Right atrium auricular region (tissue), 2 donors: Measurements from ENCODE around the gene AIRE. TPM values are rescaled to one million over a fixed set of nuclear protein-coding genes. Genes with fewer than 3 reads are reported as not detected.
"Not testable (repeated sequence)": the region's sequence is repeated elsewhere in the genome, so short reads cannot be mapped to it uniquely, and the experiment has no call there.

Source experiments
- DNase-seq: peaks from one replicate; pipeline ENCODE4 v3.0.0-alpha.2; 2019; ENCODE audit warnings: low spot score
- H3K27ac ChIP-seq, 2 donors: fragments of 200-600 bp; sonication (generic); 1 replicate in 1 of 2; 2 replicates in 1 of 2; pipeline ENCODE4 v1.5.1; 2016 to 2019
- H3K27me3 ChIP-seq, 2 donors: fragments of 200-600 bp; sonication (generic); one replicate each; pipeline versions ENCODE4 v1.5.1 to v1.6.0; 2017 to 2019
- H3K36me3 ChIP-seq: fragments of 200-600 bp; sonication (generic); one replicate; pipeline ENCODE4 v1.5.1; 2016
- H3K4me1 ChIP-seq, 2 donors: fragments of 200-600 bp; sonication (generic); one replicate each; pipeline versions ENCODE4 v1.5.1 to v1.6.0; 2017 to 2019
- H3K4me3 ChIP-seq, 2 donors: fragments of 200-600 bp; sonication (generic); 1 replicate in 1 of 2; 2 replicates in 1 of 2; pipeline ENCODE4 v1.5.1; 2017 to 2019; ENCODE audit warnings: mild to moderate bottlenecking in 1 of 2, moderate library complexity in 1 of 2
- H3K9me3 ChIP-seq, 2 donors: fragments of 200-600 bp; sonication (generic); one replicate each; pipeline ENCODE4 v1.5.1; 2019
- total RNA-seq, 2 donors: library from RNA; depleted of rRNA; stranded (reverse); fragments of >200 nt; gene quantifications; one replicate each; pipeline ENCODE4 v1.1.0, GENCODE V29; 2016
- TF ChIP-seq, protein P1 (sequence below), 2 donors: fragments of 200-600 bp; sonication (generic); IDR thresholded peaks; one replicate each; pipeline ENCODE4 v1.5.1; 2019; ENCODE audit warnings: antibody characterized with exemption in 2 of 2

The AIRE gene
- total RNA-seq, 2 donors from 2014 or later, result not detected

DNA sequence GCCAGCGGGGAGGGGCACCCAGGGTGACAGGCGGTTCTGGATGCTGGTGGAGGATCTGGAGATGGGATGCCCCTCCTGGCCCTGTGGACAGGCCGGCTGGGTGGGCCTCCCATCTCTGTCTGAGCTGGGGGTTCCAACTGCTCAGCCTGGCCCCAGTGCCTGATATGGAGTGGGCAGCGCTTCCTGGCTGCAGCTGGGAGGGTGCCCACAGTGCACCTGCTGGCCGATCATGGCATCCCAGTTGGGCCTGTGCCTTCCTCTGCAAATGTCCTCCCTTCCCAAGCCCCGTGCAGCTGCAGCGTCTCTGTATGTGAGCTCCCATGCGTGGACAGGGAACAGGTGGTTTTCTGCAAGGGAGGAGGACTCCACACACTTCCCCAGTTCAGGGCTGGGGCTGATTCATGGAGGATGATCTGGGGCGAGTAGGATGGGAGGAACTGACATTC is 16.3 kb downstream of the AIRE start:
- DNase-seq, result no peak
- H3K27ac ChIP-seq, result no peak overlapping the region
- H3K27me3 ChIP-seq, result no peaks in the 10 kb centered on the region
- no peaks in the 10 kb centered on the region for H3K9me3 ChIP-seq
- H3K36me3 ChIP-seq, result no peaks in the 10 kb centered on the region
- TF ChIP-seq, protein P1, sequence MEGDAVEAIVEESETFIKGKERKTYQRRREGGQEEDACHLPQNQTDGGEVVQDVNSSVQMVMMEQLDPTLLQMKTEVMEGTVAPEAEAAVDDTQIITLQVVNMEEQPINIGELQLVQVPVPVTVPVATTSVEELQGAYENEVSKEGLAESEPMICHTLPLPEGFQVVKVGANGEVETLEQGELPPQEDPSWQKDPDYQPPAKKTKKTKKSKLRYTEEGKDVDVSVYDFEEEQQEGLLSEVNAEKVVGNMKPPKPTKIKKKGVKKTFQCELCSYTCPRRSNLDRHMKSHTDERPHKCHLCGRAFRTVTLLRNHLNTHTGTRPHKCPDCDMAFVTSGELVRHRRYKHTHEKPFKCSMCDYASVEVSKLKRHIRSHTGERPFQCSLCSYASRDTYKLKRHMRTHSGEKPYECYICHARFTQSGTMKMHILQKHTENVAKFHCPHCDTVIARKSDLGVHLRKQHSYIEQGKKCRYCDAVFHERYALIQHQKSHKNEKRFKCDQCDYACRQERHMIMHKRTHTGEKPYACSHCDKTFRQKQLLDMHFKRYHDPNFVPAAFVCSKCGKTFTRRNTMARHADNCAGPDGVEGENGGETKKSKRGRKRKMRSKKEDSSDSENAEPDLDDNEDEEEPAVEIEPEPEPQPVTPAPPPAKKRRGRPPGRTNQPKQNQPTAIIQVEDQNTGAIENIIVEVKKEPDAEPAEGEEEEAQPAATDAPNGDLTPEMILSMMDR (IDR thresholded peaks at IDR 0.05), result no peak
- no peak overlapping the region for H3K4me3 ChIP-seq
- peaks cover 0 to 70% of the 10 kb centered on the region in 2 donors for H3K4me1 ChIP-seq

DNA sequence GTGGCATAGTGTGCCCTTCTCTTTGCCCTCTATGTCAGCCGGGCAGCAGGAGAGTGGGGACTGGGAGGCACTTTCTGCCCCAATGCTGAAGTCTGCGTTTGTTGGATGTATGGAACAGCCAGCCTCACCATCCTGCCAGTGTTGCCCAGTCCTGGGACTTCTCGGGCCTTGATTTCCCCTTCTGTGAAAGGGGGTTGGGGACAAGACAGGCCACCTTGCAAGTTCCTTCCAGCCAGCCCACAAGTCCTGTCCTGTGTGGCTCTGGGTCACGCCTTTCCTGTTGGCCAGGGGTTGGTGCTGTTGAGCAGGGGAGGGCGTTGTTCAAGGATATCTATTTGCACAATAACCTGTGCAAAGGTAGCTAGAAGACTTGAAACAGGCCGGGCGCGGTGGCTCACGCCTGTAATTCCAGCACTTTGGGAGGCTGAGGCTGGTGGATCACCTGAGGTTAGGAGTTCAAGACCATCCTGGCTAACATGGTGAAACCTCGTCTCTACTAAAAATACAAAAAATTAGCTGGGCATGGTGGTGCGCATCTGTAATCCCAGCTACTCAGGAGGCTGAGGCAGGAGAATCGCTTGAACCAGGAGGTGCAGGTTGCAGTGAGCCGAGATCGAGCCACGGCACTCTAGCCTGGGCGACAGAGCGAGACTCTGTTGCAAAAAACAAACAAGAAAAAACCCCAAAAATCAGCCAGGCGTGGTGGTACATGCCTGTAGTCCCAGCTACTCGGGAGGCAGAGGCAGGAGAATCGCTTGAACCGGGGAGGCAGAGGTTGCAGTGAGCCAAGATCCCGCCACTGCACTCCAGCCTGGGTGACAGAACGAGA is 17.1 kb downstream of the AIRE start:
- peaks cover 0 to 63% of the 10 kb centered on the region in 2 donors for H3K4me1 ChIP-seq
- not testable (repeated sequence) for H3K27ac ChIP-seq, H3K27me3 ChIP-seq, H3K4me3 ChIP-seq, H3K9me3 ChIP-seq, H3K36me3 ChIP-seq, DNase-seq

DNA sequence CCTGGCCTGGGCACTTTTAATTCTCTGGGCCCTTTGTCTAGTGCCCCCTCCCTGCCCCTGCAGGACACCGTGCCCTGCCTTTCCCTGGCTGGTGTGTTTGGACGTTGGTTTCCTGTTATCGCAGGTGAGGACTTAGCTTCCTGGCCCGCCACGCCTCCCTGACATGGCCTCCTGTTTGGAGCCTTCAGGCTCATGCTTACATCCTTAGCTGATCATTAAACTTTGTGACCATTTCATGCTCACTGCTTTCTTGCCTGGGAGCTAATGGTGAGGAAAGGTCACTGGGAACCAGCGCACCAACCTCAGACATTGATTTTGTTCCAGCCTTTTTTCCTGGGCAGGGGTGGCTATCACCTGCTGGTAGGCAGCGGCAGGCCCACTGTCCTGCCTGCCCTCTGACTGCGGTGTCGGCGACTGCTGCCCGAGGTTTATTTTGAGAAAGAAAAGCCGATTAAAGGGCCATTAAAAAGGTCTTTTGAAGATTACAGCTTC is 17.9 kb downstream of the AIRE start:
- H3K36me3 ChIP-seq, result peaks cover 7% of the 10 kb centered on the region
- H3K27me3 ChIP-seq, result no peaks in the 10 kb centered on the region
- H3K4me3 ChIP-seq, result no peak overlapping the region
- DNase-seq, result no peak
- H3K27ac ChIP-seq, result no peak overlapping the region
- H3K9me3 ChIP-seq, result no peaks in the 10 kb centered on the region
- TF ChIP-seq, protein P1 (IDR thresholded peaks at IDR 0.05), result no peak
- peaks cover 0 to 59% of the 10 kb centered on the region in 2 donors for H3K4me1 ChIP-seq

DNA sequence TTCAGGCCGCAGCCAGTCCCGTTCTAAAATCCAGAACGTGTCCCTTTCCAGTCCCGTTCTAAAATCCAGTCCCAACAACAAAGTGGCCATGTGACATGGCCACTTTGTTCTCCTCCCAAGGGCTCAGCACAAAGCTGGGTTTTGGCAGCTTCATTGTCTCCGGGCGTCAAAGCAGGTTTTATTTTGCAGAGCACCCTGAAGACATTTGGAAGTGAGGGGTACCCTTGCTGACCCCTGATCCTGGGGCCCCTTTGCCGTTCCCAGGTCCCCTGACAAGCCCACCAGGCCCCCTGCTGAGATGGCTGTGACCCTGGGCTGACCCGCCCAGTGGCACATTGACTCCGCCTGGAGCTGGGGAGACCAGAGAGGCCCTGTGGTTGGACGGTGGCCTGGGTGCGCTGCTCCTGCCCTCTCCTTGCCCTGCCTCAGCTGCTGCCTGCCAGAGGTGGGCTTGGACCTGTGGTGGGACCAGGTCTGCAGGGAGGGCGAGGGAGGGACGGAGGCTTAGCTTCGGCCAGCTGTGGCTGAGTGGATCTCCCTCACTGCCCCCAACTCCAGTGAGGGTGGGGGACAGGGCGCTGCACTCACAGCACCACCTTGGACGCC is 18.4 kb downstream of the AIRE start:
- H3K4me1 ChIP-seq, result peaks cover 0 to 57% of the 10 kb centered on the region in 2 donors
- H3K36me3 ChIP-seq, result peaks cover 7% of the 10 kb centered on the region

DNA sequence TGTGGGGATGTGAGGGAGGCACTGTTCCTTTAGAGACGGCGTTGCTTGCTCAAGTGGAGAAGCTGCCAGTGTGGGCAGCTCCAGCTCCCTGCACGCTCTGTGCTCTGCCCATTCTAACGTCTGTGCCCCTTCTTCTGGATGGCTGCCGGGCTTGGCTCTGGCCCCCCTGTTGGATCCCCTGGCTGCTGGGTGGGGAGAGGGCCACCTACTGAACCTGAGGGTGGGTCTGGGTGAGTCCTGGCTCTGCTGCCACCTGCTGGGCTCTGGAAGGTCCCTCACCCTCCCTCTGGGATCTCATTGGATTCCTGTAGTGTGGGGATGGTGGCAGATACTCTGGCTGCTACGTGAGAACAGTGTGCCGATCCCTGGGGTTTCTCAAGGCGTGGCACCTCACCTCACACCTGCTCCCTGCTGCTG is 19.2 kb downstream of the AIRE start:
- H3K4me1 ChIP-seq, result peaks cover 0 to 52% of the 10 kb centered on the region in 2 donors
- no peak for DNase-seq
- TF ChIP-seq, protein P1 (IDR thresholded peaks at IDR 0.05), result peak in 1 of 2 donors; percentile 68
- H3K27me3 ChIP-seq, result no peaks in the 10 kb centered on the region
- H3K36me3 ChIP-seq, result peaks cover 7% of the 10 kb centered on the region
- H3K27ac ChIP-seq, result no peak overlapping the region
- no peaks in the 10 kb centered on the region for H3K9me3 ChIP-seq
- no peak overlapping the region for H3K4me3 ChIP-seq

More for the DNA sequence above, 18.4 kb downstream of the AIRE start:
- Histone ChIP-seq H3K27ac (no peak overlapping the region), H3K4me3 (no peak overlapping the region), H3K27me3 (no peaks in the 10 kb centered on the region), H3K9me3 (no peaks in the 10 kb centered on the region)
- TF ChIP-seq, protein P1 (IDR thresholded peaks at IDR 0.05), result no peak
- no peak for DNase-seq

DNA sequence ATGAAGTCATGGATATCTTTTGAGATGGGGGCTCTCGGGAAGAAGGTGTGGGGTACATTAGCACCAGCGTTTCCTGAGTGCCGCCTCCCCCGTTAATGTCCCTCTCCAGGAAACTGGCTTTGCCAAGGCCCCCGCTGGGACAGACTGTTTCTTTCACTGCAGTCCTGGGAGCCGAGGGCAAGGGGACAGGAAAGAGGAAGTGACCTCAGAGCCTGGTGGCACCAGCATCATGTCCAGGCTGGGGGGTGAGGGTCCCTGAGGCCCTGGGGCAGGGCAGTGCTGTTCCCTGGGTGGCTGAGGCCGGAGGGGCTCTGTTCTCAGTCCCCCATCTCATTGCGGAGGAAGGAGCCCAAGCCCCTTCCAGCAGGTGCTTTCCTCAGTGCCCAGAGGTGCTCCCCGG is 20.0 kb downstream of the AIRE start:
- H3K27me3 ChIP-seq, result no peaks in the 10 kb centered on the region
- DNase-seq, result no peak
- H3K9me3 ChIP-seq, result no peaks in the 10 kb centered on the region
- H3K27ac ChIP-seq, result no peak overlapping the region
- no peak overlapping the region for H3K4me3 ChIP-seq
- TF ChIP-seq, protein P1 (IDR thresholded peaks at IDR 0.05), result no peak
- peaks cover 8% of the 10 kb centered on the region for H3K36me3 ChIP-seq
- H3K4me1 ChIP-seq, result peaks cover 0 to 49% of the 10 kb centered on the region in 2 donors
